NCI-H345 treated with DMSO at 0.1 percent for 48 hours (cell line): ENCODE data around the gene EPHA10.

Experiments used
- DNase-seq: peaks from one replicate; lab custom pipeline; 2025; ENCODE audit not compliant: unreplicated experiment; lab: John Stamatoyannopoulos, UW

The EPHA10 gene

GRCh38 chr1:37677143-37677439, 87.8 kb downstream of the EPHA10 start:
- DNase-seq, result no peak

GRCh38 chr1:37676281-37677142, 88.4 kb downstream of the EPHA10 start:
- DNase-seq, result no peak

GRCh38 chr1:37673920-37674319, 91.0 kb downstream of the EPHA10 start:
- DNase-seq, result no peak

GRCh38 chr1:37672136-37672870, 92.6 kb downstream of the EPHA10 start:
- DNase-seq, result no peak

- no peak for DNase-seq
Measured at GRCh38 chr1:37671261-37671660, 93.7 kb downstream of the EPHA10 start.

- DNase-seq, result no peak
Measured at GRCh38 chr1:37670133-37670532, 94.8 kb downstream of the EPHA10 start.

GRCh38 chr1:37667023-37667671, 97.8 kb downstream of the EPHA10 start:
- no peak for DNase-seq

- no peak for DNase-seq
Measured at GRCh38 chr1:37666241-37666867, 98.6 kb downstream of the EPHA10 start.
